ENCODE results near the gene ADD1.

DNA sequence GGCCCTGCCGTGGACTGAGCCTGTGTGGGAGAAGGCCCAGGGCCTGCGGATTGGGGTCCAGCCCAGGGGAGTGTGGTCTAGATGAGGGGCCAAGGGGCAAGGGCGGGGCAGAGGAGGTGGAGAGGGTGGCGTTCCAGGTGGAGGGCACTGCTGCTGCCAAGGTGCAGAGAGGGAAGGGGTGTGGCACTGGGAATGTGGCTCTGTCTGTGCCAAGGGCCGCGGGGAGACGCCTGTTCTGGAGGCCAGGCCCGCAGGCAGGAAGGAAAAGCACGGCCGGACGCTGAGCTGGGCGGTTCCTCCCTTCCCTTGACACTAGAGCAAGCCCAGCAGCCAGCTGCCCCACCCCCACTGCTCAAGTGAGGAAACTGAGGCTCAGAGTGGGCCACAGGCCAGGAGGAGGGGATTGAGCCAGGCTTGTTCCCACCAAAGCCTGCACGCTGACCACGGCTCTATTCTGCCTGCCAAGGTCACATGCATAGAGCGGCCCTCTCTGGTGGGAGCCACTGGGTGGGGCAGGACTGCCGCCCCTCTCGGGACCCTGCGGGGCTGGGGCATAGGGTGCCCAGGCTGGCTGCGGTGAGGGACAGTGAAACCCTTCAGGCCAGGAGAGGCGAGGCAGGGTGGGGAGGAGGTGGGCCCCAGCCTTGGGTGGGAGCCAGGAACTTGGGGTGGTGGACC is 37.8 kb upstream of the ADD1 start:
- TF ChIP-seq JUND (CRISPR knock-in tag; IDR thresholded peaks at IDR 0.05) (no peak), TSC22D2 (CRISPR knock-in tag; IDR thresholded peaks at IDR 0.05; ENCODE audit: borderline replicate concordance) (no peak), ZFP36 (IDR thresholded peaks at IDR 0.05; ENCODE audit: borderline replicate concordance, low read depth, low read length, partially characterized antibody) (no peak), XBP1 (CRISPR knock-in tag; IDR thresholded peaks at IDR 0.05) (no peak), TBP (CRISPR knock-in tag; IDR thresholded peaks at IDR 0.05) (no peak), KLF11 (CRISPR knock-in tag; IDR thresholded peaks at IDR 0.05) (no peak), XRCC5 (optimal IDR thresholded peaks at IDR 0.05; ENCODE audit: low read length) (no peak), RFXANK (CRISPR knock-in tag; IDR thresholded peaks at IDR 0.05) (no peak), SKI (IDR thresholded peaks at IDR 0.05; ENCODE audit: partially characterized antibody) (no peak), YY1 (IDR thresholded peaks at IDR 0.05; ENCODE audit: insufficient read depth, insufficient replicate concordance, low read depth, low read length) (no peak)
- TF ChIP-seq, protein P1, sequence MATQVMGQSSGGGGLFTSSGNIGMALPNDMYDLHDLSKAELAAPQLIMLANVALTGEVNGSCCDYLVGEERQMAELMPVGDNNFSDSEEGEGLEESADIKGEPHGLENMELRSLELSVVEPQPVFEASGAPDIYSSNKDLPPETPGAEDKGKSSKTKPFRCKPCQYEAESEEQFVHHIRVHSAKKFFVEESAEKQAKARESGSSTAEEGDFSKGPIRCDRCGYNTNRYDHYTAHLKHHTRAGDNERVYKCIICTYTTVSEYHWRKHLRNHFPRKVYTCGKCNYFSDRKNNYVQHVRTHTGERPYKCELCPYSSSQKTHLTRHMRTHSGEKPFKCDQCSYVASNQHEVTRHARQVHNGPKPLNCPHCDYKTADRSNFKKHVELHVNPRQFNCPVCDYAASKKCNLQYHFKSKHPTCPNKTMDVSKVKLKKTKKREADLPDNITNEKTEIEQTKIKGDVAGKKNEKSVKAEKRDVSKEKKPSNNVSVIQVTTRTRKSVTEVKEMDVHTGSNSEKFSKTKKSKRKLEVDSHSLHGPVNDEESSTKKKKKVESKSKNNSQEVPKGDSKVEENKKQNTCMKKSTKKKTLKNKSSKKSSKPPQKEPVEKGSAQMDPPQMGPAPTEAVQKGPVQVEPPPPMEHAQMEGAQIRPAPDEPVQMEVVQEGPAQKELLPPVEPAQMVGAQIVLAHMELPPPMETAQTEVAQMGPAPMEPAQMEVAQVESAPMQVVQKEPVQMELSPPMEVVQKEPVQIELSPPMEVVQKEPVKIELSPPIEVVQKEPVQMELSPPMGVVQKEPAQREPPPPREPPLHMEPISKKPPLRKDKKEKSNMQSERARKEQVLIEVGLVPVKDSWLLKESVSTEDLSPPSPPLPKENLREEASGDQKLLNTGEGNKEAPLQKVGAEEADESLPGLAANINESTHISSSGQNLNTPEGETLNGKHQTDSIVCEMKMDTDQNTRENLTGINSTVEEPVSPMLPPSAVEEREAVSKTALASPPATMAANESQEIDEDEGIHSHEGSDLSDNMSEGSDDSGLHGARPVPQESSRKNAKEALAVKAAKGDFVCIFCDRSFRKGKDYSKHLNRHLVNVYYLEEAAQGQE (IDR thresholded peaks at IDR 0.05; ENCODE audit: borderline replicate concordance in 1 of 2, low read depth in 1 of 2, low read length in 2 of 2), result no peak
- TF ChIP-seq, protein P2, sequence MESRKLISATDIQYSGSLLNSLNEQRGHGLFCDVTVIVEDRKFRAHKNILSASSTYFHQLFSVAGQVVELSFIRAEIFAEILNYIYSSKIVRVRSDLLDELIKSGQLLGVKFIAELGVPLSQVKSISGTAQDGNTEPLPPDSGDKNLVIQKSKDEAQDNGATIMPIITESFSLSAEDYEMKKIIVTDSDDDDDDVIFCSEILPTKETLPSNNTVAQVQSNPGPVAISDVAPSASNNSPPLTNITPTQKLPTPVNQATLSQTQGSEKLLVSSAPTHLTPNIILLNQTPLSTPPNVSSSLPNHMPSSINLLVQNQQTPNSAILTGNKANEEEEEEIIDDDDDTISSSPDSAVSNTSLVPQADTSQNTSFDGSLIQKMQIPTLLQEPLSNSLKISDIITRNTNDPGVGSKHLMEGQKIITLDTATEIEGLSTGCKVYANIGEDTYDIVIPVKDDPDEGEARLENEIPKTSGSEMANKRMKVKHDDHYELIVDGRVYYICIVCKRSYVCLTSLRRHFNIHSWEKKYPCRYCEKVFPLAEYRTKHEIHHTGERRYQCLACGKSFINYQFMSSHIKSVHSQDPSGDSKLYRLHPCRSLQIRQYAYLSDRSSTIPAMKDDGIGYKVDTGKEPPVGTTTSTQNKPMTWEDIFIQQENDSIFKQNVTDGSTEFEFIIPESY (CRISPR knock-in tag; IDR thresholded peaks at IDR 0.05), result no peak
- TF ChIP-seq, protein P3, sequence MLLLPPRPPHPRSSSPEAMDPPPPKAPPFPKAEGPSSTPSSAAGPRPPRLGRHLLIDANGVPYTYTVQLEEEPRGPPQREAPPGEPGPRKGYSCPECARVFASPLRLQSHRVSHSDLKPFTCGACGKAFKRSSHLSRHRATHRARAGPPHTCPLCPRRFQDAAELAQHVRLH (CRISPR knock-in tag; IDR thresholded peaks at IDR 0.05; ENCODE audit: borderline replicate concordance, low read depth), result no peak
